GM21360 (cell line): ENCODE measurements around the gene SLC24A3.

ENCODE experiments used
- ATAC-seq: cut with Tn5 transposase; IDR thresholded peaks from one replicate; pipeline ENCODE4 v1.9.1; 2021; ENCODE audit warnings: mild to moderate bottlenecking, moderate library complexity; ENCODE audit not compliant: unreplicated experiment

SLC24A3 gene

DNA sequence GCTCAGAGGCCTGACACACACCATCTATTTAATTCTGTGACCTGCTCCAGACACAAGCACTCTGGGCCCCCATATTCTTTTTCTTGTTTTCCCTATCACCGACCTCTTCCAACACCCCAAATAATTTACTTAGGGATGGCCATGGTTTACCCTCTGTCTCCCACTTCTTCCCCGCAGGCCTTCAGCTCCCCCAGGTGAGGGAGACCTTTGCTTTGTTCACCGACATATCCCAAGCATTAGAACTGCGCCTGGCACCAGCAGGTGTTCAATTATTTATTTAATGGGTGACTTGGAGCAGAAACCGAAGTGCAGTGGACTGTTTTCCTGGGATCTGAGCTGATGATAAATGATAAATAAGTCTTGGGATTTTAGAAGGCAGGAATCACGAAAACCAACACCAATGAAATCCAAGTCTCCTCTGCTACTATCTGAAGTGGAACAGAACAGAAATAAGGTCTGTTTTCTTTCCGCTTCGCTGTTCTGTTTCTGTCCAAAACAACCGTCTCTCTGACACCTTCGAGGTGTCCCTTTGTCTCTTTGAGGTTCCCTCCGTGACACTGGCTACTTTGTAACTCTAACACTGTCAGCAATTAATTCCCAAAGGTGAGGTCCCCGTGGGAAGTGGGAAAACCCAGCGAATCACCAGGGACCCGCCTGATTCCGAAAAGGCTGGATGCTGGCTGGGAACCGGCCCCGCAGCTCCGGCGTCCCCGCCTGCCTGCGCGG, 544.5 kb downstream of the SLC24A3 start:
- ATAC-seq = no peak

GRCh38 chr20:19757487-19758132, 545.2 kb downstream of the SLC24A3 start:
- no peak for ATAC-seq

GRCh38 chr20:19758133-19758500, 545.7 kb downstream of the SLC24A3 start, which contains the start of gene RIN2:
TSS of gene RIN2 (plus strand) at chr20:19758258. CDS start at chr20:19889602, 131,344 bp downstream.
- no peak for ATAC-seq

DNA sequence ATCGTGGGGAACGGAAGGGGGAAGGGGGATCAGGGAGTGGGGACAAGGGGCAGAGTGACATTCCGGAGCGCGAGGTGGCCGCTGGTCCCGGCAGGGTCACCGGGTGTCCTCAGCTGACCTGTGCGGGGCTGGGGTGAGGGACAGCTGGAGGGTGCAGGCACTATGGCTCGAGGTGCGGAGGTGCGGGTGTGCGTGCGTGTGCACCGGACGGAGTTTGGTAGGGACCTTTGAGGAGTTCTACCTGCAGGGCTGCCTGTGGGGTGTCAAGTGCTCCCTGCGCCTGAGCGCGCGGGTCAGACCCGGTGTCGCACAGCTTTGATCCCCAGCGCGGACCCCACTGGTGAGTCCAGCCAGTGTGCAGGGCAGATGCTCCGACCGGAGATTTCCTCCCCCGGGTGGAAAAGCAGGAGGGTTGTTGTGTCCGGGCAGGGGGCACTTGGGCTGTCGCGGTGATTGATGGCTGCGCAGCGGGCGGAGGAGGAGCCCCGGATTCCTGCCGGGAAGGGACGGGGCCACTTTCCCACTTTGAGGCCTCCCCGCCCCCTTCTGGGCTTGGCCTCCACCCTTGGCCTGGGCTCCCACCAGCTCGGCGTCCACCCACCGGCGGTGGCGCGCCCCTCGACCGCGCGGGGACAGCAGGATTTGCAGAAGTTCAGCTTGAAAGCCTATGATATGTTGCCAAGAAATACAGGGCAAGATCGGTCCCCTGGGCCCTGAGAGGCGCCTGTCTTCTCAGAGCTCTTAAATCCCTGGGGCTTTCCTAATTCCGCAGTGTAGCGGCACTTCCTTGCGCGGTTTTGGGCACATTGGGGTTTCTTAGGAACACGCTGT, 546.3 kb downstream of the SLC24A3 start:
- no peak for ATAC-seq

DNA sequence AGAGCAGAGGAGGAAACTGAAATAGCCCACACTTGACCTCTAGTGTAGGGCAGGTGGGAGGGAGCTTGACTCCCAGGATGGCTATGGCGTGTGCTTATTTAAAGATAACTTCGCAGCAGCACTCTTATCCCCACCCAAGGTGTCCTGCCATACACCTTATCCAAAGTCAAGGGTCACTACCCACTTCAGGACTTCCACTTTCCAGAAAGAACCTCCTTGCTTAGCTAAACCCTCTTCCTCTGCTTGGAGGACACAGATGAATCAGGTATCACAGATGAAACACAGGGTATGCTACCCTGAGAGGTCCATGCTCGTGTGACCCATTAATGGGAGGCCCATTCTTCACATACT, 547.9 kb downstream of the SLC24A3 start:
- ATAC-seq = no peak

- no peak for ATAC-seq
Observed at GRCh38 chr20:19761326-19761725, 548.9 kb downstream of the SLC24A3 start.

GRCh38 chr20:19761841-19762240, 549.4 kb downstream of the SLC24A3 start:
- no peak for ATAC-seq

- no peak for ATAC-seq
Observed at GRCh38 chr20:19764207-19764606, 551.8 kb downstream of the SLC24A3 start.

- ATAC-seq = no peak
Observed at GRCh38 chr20:19765266-19765665, 552.8 kb downstream of the SLC24A3 start.

DNA sequence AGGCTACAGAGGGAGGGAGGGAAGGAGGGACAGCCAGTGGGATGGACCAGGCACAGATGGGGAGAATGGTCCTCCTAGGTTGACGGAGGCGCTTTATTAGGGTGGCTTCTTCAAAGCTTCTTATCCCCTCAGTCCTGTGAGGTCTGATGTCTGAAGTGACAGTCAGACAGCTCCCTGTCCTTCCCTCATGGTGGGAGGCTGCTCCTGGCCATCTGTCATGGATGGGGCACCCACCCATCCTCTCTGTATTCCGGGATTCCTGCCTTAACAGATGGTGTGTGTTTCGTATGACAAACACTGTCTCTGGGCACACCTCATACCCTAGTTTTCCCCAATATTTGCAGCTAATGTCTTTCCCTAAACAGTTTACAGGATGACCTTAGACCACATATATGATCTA, 553.5 kb downstream of the SLC24A3 start:
- ATAC-seq = no peak

DNA sequence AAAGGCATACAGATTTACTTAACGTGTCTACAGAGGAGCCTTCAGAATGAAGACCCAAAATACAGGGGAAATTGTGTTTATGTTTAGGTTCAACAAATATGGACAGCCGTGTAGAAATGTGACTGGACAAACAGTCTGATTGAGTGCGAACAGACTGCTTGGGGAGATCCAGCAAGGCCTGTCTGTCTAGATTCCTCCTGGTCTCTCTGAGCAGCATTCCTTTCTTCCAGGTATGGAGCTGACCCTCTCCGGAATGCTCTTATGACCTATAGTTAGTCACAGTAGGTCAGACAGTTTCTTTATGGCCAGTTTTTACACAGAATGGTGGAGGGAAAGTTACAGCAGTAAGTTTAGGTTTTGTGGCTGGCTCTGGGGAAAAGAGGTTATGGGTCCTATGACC, 554.6 kb downstream of the SLC24A3 start:
- ATAC-seq = no peak

DNA sequence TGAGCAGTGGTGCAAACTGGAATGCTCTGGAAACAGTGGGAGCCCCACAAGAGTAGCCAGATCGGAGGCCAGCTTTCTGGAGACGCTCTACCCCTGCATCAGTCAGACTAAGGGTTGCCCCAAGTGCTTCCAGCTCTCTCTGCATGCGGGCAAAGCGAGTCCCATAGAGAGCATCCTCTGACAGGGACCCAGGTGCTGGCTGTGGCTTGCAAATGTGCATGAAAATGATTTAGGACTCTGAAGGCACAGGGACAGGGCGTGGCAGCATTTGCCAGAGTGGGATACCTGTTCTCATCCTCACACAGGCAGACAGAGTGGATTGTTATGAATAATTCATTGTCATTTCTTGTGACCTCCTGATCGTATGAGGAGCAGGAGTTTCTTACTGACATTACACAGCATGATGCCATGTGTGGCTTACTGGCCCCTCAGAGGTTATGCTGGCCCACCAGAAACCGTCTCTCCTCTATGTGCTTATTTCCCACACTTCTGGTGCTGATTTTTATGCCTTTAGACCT, 555.9 kb downstream of the SLC24A3 start:
- no peak for ATAC-seq

DNA sequence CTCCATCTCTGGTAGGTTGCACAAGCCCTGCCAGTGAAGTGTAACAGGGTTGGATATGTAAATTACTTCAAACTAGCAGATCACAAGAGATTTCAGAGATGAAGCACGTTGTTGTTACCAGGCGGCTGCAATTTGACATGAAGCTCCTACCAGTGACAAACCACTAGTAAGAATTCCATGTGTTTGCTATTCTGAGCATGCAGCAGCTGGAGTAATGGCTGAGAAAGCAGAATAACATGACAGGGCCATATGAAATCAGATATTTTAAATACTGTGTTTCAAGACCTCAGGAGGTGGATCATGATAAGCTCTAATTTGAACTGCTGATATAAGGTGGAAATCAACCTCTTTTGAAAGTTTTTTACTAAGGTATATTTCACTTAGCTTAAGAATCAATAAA, 557.1 kb downstream of the SLC24A3 start:
- no peak for ATAC-seq

GRCh38 chr20:19770375-19770774, 557.9 kb downstream of the SLC24A3 start:
- ATAC-seq = no peak

- ATAC-seq = no peak
Observed at GRCh38 chr20:19771031-19771430, 558.6 kb downstream of the SLC24A3 start.
